GM18502 (cell line): Measurements from ENCODE around the gene YLPM1.
"Not testable (repeated sequence)": the region's sequence is repeated elsewhere in the genome, so short reads cannot be mapped to it uniquely, and the experiment has no call there.

Experiments used
- ATAC-seq: cut with Tn5 transposase; IDR thresholded peaks from one replicate; pipeline ENCODE4 v1.9.1; 2021; ENCODE audit warnings: mild to moderate bottlenecking; ENCODE audit not compliant: unreplicated experiment, poor library complexity

The YLPM1 gene

GRCh38 chr14:74762917-74763802, at the start of gene YLPM1:
YLPM1 (plus strand) TSS chr14:74763316; CDS start chr14:74763490, 174 bp downstream.
- peak; percentile 92 for ATAC-seq

- no peak for ATAC-seq
Observed at GRCh38 chr14:74713395-74713735, 49.8 kb upstream of the YLPM1 start.

- ATAC-seq = no peak
Observed at GRCh38 chr14:74720526-74720925, 42.6 kb upstream of the YLPM1 start.

GRCh38 chr14:74723134-74723533, 40.0 kb upstream of the YLPM1 start:
- no peak for ATAC-seq

- ATAC-seq = no peak
Observed at GRCh38 chr14:74732387-74732786, 30.7 kb upstream of the YLPM1 start.

- ATAC-seq = no peak
Observed at GRCh38 chr14:74733221-74733620, 29.9 kb upstream of the YLPM1 start.

- ATAC-seq = no peak
Observed at GRCh38 chr14:74735125-74735524, 28.0 kb upstream of the YLPM1 start.

- ATAC-seq = no peak
Observed at GRCh38 chr14:74737753-74738325, 25.3 kb upstream of the YLPM1 start.

GRCh38 chr14:74739293-74740030, 23.7 kb upstream of the YLPM1 start:
- ATAC-seq = no peak

GRCh38 chr14:74747237-74747636, 15.9 kb upstream of the YLPM1 start:
- ATAC-seq = no peak

- ATAC-seq = no peak
Observed at GRCh38 chr14:74754157-74754556, 9.0 kb upstream of the YLPM1 start.

GRCh38 chr14:74754899-74755298, 8.2 kb upstream of the YLPM1 start:
- no peak for ATAC-seq

- ATAC-seq = no peak
Observed at GRCh38 chr14:74756326-74756725, 6.8 kb upstream of the YLPM1 start.

GRCh38 chr14:74758505-74758904, 4.6 kb upstream of the YLPM1 start:
- not testable (repeated sequence) for ATAC-seq

GRCh38 chr14:74763803-74764531, 851 bp downstream of the YLPM1 start:
- no peak for ATAC-seq

- no peak for ATAC-seq
Observed at GRCh38 chr14:74765721-74766120, 2.6 kb downstream of the YLPM1 start.

- ATAC-seq = no peak
Observed at GRCh38 chr14:74771399-74771798, 8.3 kb downstream of the YLPM1 start.

GRCh38 chr14:74784634-74785033, 21.5 kb downstream of the YLPM1 start:
- no peak for ATAC-seq

- ATAC-seq = no peak
Observed at GRCh38 chr14:74785056-74785613, 22.0 kb downstream of the YLPM1 start.

- ATAC-seq = no peak
Observed at GRCh38 chr14:74786796-74787315, 23.7 kb downstream of the YLPM1 start.
